GM19099 (cell line): ENCODE measurements around the gene DTX1.

Experiments used
- POLR2A ChIP-seq: IDR thresholded peaks from 3 replicates; pipeline ENCODE4 v1.6.1; 2011; ENCODE audit warnings: low read depth; ENCODE audit not compliant: insufficient read length; ENCODE audit errors: extremely low read depth

DTX1 gene

GRCh38 chr12:113138826-113139225, 82.3 kb downstream of the DTX1 start:
- no peak for TF ChIP-seq POLR2A

GRCh38 chr12:113140706-113141105, 84.2 kb downstream of the DTX1 start:
- no peak for TF ChIP-seq POLR2A

- TF ChIP-seq POLR2A: no peak
These were observed 85.8 kb downstream of the DTX1 start for GRCh38 chr12:113142173-113142885.

DNA sequence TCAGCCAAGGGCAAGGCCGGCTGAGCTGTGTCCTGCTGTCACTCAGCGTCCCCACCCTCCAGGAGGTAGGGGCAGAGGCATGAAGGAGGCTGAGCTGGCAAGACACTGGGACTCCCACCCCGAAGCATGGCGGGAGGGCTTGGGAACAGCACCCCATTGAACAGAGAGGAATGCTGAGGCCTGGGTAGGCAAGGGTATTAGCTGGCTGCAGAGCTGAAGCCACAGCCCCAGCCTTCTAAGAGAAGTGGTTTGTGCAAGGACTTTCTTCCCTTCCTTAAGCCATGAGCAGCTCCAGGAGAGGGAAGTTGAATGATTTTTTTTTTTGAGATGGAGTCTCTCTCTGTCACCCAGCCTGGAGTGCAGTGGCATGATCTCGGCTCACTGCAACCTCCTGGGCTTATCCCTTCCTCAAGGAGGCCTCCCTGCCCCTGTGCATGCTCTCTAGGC, 86.4 kb downstream of the DTX1 start:
- TF ChIP-seq POLR2A: no peak

GRCh38 chr12:113143959-113144358, 87.4 kb downstream of the DTX1 start:
- TF ChIP-seq POLR2A: no peak

- no peak for TF ChIP-seq POLR2A
These were observed 88.3 kb downstream of the DTX1 start for GRCh38 chr12:113144806-113145205.

DNA sequence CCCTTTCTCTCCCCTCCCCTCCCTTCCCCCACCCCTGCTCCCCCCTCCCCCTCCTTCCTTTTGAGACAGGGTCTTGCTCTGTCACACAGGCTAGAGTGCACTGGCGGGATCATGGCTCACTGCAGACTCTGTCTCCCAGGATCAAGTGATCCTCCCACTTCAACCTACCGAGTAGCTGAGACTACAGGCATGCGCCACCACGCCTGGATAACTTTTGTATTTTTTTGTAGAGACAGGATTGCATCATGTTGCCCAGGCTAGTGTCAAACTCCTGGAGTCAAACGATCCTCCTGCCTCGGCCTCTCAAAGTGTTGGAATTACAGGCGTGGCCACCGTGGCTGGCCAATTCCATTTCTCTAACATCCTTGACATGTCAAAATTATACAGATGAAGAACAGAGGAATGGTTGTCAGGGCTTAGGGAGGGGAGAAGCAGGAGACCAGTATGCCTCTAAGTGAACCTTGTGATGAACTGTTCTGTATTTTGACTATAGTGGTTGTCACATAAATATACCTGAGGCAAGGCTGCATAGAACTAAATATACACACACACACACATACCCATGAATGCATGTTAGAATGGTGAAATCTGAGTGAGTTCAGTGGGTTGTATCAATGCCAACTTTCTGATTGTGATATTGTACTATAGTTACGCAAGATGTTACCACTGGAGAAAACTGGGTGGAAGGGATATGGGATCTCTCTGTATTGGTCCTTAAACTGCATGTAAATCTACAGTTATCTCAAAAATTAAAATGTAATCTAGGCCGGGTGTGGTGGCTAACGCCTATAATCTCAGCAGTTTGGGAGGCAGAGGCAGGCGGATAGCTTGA, 89.4 kb downstream of the DTX1 start:
- no peak for TF ChIP-seq POLR2A

GRCh38 chr12:113146999-113147398, 90.5 kb downstream of the DTX1 start:
- TF ChIP-seq POLR2A: no peak
